HG02884 (cell line): ENCODE measurements around the gene TNS3.

Experiments used
- ATAC-seq: cut with Tn5 transposase; IDR thresholded peaks from one replicate; pipeline ENCODE4 v1.9.1; 2021; ENCODE audit warnings: mild to moderate bottlenecking, moderate library complexity; ENCODE audit not compliant: unreplicated experiment

The TNS3 gene

DNA sequence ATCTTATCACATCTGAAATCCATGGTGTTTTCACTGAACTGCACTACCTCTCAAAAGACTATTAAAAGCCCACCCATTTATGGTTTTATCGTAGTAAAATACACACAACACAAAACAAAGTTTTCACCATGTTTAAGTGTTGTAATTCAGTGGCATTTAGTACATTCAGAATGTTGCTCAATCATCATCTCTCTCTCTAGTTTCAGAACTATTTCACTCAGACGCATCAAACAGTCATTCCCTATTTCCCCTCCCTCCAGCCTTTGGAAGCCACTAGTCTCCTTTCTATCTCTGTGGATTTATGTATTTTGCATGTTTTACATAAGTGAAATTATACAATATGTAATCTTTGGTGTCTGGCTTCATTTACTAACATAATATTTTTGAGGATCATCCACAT is 332.6 kb downstream of the TNS3 start:
- no peak for ATAC-seq

DNA sequence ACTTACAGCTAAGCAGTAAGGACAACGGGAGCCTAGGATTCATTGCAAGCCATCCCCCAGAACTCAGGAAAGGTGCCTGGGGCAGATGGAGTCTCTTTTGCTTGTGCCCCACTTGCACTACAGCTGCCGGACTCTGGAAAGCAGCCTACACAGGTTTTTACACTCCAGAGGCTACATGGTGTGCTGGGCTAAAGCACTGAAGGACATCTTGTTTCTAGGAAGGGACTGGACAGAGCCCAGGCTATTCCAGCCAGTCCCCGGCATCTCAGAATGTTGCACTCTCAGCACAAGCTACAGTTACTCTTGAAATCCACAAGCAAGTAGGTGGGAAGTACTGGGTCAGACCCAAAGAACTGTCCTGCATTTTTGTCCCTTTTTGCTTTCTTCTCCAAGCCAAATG is 333.1 kb downstream of the TNS3 start:
- ATAC-seq: no peak

DNA sequence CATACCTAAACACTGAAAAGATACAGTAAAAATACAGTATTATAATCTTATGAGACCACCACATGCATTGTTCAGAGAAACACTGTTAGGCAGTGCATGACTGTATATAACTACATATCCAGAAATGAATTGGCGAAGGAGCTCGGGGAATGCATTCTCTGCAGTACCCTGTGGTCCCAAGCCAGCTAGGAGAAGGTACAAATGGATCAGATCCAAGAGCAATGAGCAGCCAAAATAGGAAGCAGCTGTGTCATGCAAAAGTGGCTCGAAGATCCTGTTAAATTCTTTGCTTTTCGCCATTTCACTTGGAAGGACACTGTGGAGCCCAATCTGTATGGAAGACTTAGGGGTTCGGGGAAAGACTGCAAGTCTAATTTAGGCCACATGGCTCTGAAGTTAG is 334.8 kb downstream of the TNS3 start:
- ATAC-seq: no peak

DNA sequence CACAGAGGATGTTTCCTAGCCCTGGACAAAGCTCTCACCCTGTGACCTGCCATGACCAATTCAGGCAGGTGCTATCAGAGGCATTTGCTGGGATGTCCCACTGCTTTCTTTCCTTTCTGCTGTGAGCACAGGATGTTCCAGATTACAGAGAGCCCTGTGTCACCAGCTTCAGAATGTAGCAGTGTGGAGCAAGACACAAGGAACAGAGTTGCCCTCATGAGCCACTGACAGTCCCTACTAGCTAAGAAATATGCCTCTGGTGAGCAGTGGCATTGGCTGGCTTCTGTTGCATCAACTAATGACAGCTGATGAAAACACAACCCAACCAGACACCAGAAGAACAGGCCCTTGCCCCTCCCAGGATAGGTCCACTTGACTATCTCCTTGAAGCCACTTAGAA is 337.2 kb downstream of the TNS3 start:
- no peak for ATAC-seq

DNA sequence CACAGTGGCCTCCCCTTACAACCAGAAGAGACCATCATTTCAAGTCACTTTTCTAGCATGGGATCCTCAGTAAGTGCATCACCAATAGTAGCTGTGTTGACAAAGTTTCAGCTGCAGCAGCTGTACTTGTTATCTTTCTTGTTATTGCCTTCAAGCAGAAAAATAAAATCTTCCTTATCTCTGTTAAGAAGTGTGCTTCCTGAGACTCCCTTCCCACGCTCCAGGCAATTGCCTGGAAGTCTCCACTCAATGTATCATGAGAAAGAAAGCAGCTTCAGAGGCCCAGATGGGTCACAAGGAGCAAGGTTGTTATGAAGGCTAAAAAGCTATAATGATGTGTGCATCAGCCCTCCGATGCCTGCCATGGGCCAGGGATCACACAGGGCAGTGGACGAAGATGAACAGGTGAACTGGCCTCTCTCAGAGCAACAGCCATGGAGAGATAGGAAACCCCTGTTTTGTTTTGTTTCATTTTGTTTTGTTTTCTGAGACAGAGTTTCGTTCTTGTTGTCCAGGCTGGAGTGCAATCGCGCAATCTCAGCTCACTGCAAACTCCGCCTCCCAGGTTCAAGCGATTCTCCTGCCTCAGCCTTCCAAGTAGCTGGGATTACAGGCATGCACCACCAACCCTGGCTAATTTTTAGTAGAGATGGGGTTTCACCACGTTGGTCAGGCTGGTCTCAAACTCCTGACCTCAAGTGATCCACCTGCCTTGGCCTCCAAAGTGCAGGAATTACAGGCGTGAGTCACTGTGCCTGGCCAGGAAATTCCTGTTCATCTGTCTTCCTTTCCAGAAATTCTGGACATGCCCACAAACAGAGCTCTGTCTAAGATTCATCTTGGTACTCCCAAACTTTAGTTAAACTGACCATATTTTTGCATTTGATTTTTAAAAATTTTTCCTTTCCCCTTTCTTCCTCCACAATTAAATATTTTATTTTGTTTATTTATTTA is 340.5 kb downstream of the TNS3 start:
- ATAC-seq: no peak

DNA sequence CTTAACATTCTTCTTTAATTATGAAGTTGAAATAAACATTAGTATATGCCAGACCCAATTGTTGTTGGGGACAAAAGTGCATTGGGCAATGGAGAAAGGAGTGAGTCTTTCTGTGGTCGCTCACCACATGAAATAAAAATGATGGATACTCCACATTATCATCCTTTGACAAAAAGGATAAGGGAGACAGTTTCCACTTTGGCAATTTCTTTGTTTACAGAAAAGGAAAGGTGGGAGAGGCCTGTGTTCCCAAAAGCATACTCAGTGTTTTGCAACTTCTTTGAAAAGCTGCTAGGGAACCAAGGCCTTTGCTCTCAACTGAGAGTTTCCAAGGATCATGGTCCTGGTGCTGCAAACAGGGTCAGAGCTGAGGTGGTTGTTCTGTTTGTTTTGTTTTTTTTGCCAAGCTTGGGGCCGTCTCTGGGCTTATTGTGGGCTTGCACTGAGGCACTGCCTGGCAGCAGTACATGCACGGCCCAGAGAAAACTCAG is 341.9 kb downstream of the TNS3 start:
- no peak for ATAC-seq

DNA sequence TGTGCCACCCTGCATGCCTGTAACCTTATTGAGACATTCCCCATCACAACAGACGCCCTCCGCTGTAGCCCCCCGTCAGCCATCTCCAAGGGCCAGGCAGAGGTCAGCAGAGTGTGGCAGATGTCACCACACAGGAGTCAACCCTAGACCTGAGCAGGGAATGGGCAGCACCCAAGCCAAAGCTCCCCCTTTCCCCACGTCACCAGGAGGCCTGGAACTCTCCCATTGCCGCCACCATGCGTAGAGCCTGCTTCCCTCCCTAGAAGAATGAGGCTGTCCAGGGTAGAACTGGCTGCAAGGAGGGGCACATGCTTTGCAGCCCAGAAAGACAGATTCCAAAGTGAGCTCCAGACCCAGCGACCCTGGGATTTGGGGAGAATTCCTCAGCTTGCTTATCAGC is 342.9 kb downstream of the TNS3 start:
- no peak for ATAC-seq

DNA sequence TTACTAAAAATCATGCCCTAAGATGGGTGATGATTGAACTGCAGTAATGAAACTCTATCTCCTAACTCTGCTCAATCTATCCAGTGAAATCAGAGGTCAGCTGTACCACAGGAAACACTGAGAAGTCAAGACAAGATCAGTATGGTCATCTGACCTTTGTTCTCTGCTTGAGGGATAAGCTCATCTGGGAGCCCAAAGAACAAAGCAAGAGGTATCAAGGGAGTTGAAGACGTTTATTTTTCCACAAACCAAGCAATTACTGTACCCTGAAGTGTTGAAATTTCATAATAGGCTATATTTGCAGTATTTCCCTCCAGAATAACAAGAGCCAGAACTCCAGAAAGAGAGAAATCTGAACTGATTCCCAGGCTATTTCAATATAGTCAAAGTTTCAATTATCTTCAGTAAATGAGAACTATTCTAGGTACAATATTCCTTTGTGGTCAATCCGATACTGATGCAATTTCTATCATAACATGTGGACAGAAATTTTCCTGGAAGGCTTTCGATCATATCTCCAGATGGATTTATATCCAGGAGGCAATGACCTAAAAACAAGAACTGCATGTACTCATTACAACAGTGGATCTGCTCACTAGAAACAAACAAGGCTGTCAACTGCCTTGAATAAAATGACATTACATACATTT is 345.3 kb downstream of the TNS3 start:
- no peak for ATAC-seq

DNA sequence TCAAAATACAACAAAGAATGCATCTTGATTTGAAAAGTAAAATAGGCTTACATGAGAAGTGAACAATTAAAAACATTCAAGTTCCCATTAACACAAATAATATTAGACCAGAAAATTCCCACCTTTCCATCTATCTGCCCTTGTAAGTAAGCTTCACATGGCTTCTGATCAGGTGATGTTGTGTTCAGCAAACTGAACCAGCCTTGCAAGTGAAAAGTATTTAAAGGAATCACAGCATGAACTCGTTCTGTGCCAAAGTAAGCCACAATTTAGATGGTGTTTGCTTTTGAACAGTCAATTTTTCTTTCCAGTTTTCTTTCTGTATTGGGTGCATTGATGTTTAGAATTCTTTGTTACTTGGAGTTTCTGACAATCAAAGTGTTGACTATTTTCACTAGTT is 347.9 kb downstream of the TNS3 start:
- no peak for ATAC-seq

DNA sequence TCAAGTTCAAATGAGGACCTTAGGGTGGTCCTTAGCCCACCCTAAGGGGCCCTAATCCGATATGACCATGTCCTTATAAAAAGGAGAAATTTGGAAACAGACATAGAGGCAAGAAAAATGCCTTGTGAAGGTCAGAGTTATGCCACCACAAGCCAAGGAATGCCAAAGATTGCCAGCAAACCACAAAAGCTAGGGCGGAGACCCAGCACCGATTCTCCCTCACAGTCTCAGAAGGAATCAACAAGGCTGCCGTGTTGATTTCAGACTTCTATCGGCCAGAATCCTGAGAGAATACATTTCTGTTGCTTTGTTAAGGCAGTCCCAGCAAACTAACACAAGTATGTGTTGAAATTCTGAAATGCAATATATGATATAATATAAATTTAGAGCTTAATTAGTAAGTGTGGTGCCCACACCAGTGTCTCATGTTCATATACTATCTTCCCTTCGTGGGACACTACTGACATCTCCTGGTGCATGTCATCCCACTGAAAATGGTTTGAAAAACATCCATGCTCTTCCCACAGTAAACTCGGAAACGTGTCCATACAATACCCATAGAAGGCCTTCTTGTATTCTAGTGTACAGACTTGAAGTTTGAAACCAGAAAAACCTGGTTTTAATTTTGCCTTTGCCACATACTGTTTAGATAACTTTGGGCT is 349.0 kb downstream of the TNS3 start:
- ATAC-seq: no peak

DNA sequence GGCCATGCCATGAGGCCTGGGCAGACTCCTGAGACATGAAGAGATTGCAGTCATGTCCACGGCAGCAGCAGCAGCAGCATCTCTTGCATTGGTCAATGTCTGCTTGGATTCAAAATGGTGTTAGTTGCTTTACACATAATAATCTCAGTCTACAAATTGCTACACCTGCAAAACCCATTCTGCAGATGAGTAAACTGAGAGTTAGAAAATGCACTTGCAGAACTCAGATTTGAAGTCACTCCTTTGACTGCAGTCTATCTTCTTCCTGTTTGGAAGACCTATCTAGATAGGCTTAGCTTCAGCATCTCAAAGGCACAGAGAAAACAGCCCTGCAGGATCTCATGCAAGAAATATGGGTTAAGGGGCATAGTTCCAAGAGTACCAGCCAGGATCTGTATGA is 350.3 kb downstream of the TNS3 start:
- ATAC-seq: no peak

DNA sequence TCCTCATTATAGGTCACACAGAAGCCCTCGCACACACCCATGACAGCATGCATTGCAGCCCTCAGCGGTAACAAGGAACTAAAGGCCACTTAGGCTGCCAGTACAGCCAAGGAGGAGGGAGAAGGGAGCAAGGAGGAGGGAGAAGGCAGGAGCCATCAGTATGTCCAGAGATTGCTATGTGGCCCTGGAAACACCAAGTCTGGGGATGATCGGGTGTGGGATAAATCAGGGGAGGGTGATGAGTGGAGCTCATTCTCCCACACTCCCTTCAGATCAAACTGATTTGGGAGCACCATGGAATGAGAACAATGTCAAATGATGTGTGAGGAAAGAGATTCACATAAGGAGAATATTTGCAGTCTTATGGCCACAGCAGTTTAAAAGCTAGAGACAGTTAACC is 350.9 kb downstream of the TNS3 start:
- no peak for ATAC-seq

DNA sequence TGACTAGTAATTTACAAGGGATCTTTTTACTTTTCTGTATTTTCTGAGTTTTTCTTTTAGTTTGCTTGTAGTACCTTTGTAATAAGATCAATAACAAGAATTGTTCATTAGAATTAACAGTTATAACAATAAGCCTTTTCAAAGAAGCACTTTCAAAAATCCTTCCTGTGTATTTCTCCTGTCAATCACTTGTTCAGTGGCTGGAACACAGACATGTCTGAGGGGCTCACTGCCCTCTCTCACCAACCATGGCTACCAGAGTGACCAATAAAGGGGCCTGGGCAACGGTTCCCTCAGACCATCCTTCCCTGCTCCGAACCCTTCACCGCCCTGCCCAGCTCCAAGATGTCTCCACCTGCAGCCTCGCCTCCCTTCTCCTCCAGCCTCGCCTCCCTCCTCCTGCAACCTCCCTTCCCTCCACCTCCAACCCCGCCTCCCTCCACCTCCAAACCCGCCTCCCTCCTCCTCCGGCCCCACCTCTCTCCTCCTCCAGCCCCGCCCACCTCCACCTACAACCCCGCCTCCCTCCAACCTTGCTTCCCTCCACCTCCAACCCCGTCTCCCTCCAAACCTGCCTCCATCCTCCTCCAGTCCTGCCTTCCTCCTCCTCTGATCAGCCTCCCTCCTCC is 353.4 kb downstream of the TNS3 start:
- ATAC-seq: no peak

DNA sequence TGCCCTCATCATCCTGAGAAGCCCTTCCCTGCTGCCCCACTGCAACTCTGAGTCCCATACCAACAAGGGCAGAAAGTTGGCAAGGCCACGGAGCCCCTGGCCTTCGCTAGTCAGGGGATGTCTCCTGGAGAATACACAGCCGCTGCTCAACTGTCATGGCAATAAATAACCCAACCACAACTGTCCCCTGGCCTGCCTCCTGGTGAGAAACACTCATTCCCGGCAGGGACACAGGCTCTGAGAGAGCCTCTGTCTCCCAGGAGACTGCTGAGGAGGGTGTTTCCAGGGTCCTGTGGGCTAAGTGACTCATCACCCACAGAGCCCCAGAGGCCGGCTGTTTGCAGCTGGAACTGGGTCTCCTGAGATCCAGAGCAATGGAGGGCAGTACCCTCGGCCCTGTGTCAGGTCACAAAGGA is 354.1 kb downstream of the TNS3 start:
- ATAC-seq: peak; percentile 57

DNA sequence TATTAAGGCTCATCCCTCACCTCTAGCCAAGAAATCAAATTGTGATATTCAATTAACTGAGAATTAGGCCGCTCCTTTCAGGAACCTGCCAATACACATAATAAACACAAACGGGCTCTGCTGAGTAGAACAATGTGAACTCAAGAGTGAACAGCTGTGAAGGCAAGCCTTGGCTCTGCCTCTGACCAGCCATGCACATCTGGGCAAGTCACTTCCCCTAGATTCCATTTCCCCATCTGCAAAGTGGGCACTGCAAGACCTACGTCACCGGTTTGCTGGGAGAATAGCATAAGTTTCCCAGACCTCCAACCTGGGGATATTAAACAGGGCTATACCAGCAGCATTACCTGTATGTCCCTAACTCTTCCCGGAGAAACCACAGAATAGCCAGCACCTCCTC is 355.2 kb downstream of the TNS3 start:
- ATAC-seq: no peak

DNA sequence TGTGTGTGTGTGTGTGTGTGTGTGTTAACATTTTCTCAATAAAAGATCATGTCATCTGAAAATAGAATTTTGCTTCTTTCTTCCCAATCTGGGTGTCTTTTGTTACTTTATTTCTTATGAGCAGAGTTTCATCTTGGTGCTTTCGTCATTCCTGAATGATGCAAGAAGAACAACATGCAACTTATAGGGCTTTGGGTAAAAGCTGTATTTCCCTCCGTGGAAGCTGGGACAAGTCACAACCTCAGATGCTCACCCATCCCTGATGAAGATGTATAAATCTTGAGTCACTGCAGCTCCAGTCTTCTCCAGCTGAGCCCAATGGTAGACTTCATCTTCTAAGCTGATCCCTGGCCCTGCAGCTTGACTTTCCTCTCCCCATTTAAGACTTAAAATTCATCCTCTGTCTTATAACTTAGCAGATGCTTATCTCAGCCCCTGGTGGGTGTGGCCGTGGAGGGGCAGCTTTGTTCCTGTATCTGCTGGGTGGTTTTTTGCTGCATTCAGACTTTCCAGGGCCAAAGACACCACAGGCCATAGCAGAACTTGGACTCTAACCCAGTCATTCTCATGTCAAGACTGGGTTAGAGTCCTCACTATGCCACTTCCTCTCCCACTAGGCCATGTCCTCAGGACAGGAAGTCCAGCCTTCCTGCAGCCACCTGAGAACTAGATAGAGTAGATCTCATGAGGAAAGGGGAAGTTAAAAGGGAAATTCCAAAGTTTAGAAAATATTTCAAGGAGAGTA is 356.4 kb downstream of the TNS3 start:
- peak; percentile 59 for ATAC-seq
